ENCODE results near the gene CACNB3.
A peak's percentile ranks its signal among the peaks of the same experiment; 100 is the strongest.

CACNB3 gene

GRCh38 chr12:48817873-48818830, at the start of gene CACNB3:
Gene CACNB3, plus strand, starts transcription at chr12:48818496. Its CDS starts 434 bp downstream, at chr12:48818930.
- peak; percentile 59 for DNase-seq (ENCODE audit: low spot score)

GRCh38 chr12:48768736-48769135, 49.6 kb upstream of the CACNB3 start:
- DNase-seq (ENCODE audit: low spot score) = no peak

GRCh38 chr12:48770756-48771155, 47.5 kb upstream of the CACNB3 start:
- DNase-seq (ENCODE audit: low spot score) = no peak

GRCh38 chr12:48771588-48772112, 46.6 kb upstream of the CACNB3 start:
- no peak for DNase-seq (ENCODE audit: low spot score)

GRCh38 chr12:48773686-48774085, 44.6 kb upstream of the CACNB3 start:
- no peak for DNase-seq (ENCODE audit: low spot score)

- DNase-seq (ENCODE audit: low spot score) = no peak
Observed at GRCh38 chr12:48774516-48774915, 43.8 kb upstream of the CACNB3 start.

- DNase-seq (ENCODE audit: low spot score) = no peak
Observed at GRCh38 chr12:48775299-48775698, 43.0 kb upstream of the CACNB3 start.

GRCh38 chr12:48775991-48776649, 42.2 kb upstream of the CACNB3 start:
- DNase-seq (ENCODE audit: low spot score) = no peak

- no peak for DNase-seq (ENCODE audit: low spot score)
Observed at GRCh38 chr12:48776956-48777355, 41.3 kb upstream of the CACNB3 start.

- DNase-seq (ENCODE audit: low spot score) = no peak
Observed at GRCh38 chr12:48777501-48778400, 40.5 kb upstream of the CACNB3 start.

- DNase-seq (ENCODE audit: low spot score) = no peak
Observed at GRCh38 chr12:48779869-48780268, 38.4 kb upstream of the CACNB3 start.

GRCh38 chr12:48780381-48781025, 37.8 kb upstream of the CACNB3 start:
- no peak for DNase-seq (ENCODE audit: low spot score)

- DNase-seq (ENCODE audit: low spot score) = no peak
Observed at GRCh38 chr12:48781750-48782456, 36.4 kb upstream of the CACNB3 start.

- no peak for DNase-seq (ENCODE audit: low spot score)
Observed at GRCh38 chr12:48782457-48783395, 35.6 kb upstream of the CACNB3 start.

GRCh38 chr12:48783432-48783831, 34.9 kb upstream of the CACNB3 start:
- no peak for DNase-seq (ENCODE audit: low spot score)

- DNase-seq (ENCODE audit: low spot score) = no peak
Observed at GRCh38 chr12:48786591-48787544, 31.4 kb upstream of the CACNB3 start.

- DNase-seq (ENCODE audit: low spot score) = no peak
Observed at GRCh38 chr12:48787791-48788523, 30.3 kb upstream of the CACNB3 start.

GRCh38 chr12:48788524-48788853, 29.8 kb upstream of the CACNB3 start:
- DNase-seq (ENCODE audit: low spot score) = no peak

All from putamen (tissue), 1 donor.